NCI-H226 (cell line): ENCODE data around the gene CELF6.

Experiments
- DNase-seq: peaks from one replicate; pipeline ENCODE4 v3.0.0-alpha.2; 2015

CELF6 gene

DNA sequence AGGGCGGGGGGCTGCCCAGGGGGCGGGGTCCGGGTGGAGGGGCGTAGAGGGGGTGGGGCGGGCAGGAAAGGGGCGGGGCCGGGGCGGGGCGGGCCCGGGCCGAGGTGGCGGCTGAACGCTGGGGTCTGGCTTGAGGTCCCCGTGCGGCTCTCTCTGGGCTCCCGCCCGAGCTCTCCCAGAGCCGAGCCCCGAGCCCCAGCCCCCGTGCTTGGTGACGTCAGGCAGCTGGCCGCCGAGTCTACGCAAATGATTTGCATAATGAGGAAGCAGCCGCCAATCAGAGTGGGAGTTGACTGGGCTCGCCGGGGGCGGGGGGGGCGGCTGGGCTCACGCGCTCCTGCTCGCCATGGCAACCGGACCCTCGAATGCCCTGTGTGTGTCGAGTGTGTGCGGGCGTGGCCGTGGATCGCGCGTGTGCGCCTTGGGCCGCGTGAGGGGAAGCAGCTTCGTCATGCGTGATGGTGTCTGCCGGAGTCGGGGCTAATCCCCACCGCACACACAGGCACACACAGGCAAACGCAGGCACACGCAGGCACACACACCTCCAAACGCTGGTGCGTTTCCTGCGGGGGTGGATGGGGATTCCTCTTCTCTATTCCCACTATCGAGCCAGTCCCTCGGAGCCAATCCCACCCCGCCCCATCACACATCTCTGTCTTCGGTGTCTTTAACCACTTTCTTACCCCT, at the start of gene CELF6:
Gene CELF6 (minus strand): TSS at position 173 of the 687 bp plus-strand sequence. CDS start 283 bp downstream, outside the sequence.
- peak; percentile 92 for DNase-seq

DNA sequence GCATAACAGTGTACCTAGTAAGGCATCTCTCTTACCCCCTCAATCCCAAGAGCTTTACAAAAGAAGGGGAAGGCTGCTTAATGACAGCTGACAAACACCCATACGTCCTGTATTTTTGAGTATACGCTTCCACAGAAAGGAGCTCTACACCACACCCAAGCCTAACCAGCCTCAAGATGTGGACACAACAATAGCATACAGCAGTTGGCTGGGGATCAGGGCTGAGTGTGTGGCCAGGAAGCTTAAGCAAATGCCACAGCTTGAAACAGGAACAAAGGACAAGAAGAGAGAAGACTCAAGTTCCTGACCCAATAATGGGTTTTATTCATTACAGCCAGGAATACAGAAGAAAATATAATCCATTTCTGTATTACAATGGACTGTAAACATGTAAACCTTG, 48.9 kb upstream of the CELF6 start:
- no peak for DNase-seq

DNA sequence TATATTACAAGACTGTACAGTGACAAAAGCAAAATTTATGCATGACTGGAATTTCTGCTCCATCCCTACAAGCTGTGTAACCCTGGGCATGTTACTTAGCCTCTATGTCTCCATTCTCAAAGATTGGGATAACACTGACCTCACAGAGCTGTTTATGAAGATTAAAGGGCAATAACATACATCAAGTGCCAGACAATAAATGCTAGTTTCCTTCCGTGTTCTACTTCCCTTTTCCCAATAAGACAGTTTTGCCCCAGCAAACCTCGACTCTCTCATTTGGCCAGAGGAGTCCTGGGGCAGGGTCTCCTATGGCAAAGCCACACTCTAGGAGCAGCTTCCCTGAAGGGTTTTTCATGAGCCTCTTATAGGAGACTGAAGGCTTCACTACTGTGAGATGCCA, 48.4 kb upstream of the CELF6 start:
- DNase-seq, result no peak

DNA sequence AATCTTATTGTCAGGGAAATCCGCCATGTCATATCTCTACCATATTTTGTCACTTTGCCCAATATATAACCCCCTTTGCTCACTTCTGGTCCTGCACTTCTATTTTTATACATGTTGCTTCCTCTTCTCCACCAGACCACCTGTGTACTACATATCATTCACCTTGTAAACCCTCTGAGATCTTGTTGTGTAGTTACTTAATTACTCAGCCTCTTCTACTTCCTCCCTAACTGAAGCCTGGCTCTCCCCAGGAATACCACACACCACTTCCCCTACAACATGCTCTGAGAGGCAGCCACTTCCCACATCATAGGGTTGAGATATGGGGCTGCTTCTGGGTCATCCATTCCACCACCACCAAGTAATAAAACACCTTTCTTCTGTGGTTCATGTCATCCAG, 45.9 kb upstream of the CELF6 start:
- DNase-seq, result no peak

DNA sequence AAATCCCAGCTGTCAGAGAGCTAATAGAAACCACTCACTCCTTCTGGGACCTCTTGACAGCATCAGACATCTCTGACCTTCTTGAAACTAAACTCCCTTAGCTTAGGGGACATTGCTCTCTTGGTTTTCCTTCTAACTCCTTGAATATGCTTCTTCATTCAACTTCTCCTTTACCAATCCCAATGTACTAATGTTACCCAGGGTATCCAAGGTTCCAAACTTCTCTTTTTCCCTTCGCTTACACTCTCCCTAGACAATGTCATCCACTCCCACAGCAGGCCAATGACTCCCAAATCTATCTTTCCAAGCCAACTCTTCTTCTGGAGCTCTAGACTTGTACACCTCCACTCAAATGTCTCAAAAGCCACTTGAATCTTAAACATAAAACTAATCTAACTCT, 41.2 kb upstream of the CELF6 start:
- DNase-seq, result no peak

DNA sequence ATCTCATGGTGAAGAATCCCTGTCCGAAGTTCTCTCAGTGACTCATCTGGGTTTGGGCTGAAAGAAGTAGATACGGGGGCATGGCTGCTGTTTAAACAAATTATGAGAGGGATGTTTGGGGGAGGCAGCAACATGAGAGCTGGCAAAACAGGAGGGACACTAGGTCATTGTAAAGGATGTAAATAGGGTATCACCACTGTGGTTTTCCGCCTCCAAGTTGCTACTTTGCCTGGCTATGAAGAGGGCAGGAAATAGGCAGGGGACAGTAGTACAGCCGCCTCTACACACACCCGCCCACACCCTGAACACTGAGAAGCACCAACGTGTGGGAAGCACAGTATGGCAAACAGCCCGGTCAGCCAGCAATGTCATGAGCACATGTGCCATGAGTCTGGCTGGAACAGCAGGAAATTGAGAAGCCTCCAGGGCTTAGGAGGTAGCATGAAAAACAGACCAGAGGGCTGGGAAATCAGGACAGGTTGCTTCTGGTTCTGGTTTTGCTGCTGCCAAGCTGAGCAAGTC, 38.8 kb upstream of the CELF6 start:
- peak; percentile 91 for DNase-seq

DNA sequence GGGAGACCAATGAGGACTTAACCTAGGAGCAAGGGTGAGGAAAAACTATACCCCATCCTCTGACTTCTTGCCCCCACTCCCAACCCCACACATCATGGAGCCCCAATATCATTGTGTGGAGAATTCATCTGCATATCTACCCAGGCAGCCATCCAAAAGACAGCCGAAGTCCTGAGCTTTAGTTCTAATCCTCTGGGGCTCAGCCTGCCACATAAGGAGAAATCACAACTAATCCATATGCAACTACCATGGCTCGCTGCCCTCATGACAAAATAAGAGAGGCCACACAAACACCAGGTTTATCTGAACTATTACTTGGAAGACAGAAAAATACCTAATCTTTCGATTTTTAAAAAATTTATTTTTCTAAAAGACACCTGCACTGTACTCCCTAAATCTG, 38.2 kb upstream of the CELF6 start:
- no peak for DNase-seq

DNA sequence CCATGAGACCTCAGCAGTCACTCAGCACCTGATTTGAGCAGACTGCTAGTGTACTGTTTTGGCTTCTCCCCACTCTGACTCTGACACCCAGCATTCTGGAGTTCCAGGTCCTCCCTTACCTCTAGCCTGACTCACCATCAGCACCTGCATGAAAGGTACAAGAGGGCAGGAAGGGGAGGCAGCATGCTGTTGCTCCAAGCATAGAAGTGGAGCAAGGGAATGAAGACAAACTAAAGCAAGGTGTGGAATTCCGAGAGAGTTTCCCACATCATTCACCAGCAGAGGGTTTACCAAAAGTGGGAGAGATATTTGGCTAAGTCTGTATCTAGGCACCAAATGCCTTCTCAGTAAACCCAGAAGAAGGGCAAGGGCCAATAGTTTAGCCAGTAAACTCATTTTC, 34.5 kb upstream of the CELF6 start:
- no peak for DNase-seq

DNA sequence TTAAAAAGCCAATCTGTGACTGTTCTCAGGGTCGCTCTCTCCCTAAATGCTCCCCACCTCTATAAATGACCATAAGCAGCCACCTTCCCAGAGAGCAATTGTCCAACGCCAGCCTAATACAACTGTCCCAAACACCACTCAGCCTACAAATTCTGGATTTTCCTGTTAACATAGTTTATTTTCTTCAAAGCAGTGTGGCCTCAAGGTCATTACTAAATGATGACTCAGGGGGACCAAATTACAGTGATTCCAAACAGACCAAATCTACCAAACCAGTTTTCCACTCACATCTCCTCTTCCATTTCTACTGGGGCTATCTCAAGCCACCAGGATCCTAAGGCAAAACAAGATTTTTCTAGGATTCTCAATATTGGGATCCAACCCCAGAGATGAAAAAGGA, 33.3 kb upstream of the CELF6 start:
- DNase-seq, result no peak

DNA sequence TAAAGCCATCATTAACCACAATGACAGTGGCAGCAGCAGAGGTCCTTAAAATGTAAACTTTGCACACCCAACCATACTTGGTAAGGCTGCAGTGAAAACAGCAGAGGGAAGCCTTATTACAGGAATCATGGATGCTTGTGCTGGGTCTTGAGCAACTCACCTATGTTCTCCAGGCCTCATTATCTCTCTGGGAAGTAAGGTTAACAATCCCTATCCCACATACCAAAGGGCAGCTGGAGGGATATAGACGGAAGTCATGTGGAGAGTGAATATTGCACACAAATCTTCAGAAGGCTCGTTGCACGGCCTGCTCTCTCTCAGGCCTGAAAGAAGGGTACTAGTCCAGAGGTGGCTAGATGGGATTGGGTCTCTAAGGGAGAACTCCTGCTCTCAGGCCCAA, 25.8 kb upstream of the CELF6 start:
- no peak for DNase-seq

DNA sequence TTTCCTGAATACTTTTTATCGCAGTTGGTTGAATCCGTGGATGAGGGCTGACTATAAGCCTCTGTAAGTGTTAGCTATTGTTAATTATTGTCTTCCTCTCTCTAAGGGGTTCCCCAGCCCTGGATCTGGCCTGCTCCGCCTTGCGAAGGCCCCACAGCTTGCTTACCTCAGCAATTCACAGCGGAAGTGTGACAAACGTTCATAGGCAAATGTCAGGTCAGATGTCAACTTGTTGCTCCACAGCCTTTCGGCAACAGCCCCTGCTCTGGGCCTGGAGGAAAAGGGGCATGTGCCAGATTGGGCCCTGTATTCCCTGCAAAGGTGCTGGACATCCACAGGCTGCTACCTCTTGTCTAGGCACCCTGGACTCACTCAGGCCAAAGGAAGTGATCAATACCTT, 25.3 kb upstream of the CELF6 start:
- DNase-seq, result no peak

DNA sequence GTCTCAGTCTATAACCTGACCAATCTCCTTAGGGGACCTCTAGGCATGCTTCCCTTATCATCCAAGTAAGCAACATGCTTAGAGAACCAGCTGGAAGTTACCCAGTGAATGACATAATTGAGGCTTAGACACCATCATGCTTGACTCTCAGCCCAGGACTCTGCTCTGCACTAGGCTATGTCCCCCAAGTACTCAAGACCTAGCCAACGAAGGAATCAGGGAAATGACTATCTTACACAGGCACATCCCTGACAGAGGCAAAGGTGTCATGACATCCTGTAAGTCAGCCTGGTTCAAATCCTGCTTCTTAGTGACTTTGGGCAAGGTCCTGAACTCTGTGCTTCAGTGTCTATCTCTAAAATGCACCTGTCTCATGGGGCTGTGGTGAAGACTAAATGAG, 24.6 kb upstream of the CELF6 start:
- no peak for DNase-seq

DNA sequence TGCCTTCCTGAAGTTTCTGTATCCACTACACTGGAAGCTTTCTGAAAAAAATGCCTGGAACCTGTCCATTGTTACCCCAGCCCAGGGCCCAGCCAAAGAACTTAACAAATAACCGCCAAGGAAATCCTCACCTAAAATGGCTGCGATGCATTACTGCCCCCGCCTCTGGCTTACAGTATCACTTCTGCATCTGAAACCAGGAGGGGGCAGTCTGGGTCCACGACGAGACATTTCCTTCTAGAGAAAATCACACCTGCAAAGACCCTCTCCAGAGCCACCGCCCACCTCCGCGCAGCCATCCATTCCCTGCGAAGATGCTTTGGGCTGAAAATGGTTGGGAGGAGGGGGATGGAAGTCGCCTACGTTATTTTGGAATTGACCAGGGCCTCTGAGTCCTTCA, 22.4 kb upstream of the CELF6 start:
- DNase-seq, result no peak

DNA sequence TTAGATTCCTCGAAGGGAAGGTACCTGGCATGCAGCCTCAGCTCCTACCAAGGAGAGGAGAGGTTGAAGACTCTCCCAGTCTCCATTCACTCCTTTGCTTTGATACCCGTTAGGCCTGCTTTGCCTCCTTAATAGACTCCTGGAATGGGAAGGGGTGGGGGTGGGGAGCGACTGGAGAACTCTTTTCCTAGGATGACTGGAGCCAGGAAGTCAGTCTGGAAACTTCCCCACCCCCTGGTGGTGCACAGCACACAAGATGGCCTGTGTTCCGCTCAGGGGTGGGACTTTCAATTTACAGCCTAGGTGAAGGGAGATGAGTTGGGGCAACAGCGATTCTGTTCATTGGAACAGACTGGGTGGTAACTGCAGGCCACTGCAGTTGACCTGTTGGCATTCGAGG, 21.4 kb upstream of the CELF6 start:
- no peak for DNase-seq

DNA sequence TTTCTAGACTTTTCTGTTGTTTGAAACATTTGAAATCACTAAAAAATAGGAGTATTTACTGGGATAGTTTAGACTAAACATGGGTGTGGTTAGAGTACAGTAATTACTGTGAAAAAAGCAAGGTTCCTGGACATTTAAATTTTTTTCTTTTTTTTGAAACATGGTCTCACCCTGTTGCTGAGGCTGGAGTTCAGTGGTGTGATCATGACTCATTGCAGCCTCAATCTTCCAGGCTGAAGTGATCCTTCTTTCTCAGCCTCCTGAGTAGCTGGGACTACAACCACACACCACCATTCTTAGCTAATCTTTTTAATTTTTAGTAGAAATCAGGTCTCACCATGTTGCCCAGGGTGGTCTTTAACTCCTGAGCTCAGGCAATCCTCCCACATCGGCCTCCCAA, 20.4 kb upstream of the CELF6 start:
- DNase-seq, result peak; percentile 30

DNA sequence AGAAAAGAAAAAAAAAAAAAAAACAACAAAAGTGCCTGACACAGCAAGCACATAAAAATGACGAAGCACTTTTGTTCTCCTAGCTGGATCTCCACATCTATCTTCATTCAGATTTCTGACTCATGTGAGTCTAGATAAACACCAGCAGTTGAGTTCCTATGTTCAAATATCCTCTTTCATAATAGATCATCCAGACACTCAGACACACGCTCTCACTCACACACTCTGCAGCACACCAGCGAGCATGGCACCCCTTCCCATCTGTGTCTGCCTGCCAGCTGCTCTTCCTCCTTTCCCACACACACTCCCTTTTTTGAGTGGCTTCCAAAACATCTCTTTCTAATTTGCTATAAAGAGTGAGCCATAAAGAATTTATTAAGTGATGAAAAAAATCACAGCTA, 19.8 kb upstream of the CELF6 start:
- DNase-seq, result peak; percentile 85

DNA sequence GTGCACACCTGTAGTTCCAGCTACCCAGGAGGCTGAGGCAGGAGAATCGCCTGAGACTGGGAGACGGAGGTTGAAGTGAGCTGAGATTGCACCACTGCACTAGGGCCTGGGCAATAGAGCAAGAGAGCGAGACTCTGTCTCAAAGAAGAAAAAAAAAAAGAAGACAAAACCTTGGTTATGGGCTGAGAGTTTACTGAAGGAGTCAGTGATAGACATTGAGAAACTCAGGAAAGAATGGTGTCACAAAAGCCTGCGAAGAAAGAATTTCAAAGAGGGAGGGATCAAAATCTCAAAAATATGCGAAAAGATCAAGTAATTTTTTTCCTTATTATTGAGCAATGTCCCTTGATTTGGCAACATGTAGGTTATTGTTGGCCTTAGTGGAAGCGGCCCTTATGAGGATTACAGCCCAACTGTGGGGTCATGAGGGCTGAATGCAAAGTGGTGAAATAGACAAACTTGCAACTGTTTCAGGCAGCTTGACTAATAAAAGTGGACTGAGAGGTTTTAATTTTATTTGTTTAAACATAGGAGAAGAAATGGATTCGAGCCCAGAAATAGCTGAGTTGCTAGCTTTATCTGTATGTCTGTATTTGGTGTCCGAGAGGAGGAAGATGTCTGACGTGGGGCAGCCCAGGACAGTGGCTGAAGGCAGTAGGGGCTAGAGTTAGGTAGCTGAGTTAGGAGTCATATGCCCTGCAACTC, 18.8 kb upstream of the CELF6 start:
- DNase-seq, result no peak

DNA sequence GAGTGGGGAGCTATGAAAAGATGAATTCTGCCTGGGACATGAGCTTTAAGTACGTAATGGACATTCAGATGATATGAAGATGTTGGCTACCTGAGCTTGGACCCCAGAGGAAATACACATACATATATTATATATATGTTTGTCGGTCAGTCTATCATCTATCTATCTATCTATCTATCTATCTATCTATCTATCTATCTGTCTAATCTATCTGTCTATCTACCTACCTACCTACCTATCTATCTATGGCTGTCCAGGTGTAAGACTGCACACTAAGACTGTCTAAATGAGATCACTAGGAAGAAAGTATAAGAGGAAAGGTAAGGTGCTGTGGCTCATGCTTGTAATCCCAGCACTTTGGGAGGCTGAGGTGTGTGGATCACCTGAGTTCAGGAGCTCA, 18.2 kb upstream of the CELF6 start:
- no peak for DNase-seq

DNA sequence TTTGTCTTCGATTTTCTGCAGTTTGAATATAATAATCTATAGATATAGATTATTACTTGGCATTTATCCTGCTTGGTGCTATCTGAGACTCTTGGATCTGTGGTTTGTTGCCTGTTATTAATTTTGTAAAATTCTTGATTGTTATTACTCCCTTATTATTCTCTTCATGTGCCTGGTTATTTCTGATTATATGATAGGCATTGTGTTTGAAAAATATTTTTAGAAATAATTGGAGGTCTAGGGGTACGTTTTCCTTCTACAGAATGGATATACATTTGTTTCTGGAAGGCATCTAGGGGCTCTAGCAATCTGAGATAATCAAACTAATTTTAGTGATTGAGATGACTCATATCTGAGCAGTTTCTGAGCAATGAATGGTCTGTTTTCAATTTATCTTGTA, 14.9 kb upstream of the CELF6 start:
- DNase-seq, result no peak

DNA sequence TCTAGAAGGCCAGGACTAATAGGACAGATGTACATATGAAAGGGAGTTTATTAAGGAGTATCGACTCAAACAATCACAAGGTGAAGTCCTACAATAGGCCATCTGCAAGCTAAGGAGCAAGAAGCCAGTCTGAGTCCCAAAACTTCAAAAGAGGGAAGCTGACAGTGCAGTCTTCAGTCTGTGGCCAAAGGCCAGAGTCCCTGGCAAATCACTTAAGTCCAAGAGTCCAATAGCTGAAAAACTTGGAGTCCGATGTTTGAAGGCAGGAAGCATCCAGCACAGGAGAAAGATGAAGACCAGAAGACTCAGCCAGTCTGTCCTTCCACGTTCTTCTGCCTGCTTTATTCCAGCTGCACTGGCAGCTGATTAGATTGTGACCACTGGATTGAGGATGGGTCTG, 11.1 kb upstream of the CELF6 start:
- no peak for DNase-seq

DNA sequence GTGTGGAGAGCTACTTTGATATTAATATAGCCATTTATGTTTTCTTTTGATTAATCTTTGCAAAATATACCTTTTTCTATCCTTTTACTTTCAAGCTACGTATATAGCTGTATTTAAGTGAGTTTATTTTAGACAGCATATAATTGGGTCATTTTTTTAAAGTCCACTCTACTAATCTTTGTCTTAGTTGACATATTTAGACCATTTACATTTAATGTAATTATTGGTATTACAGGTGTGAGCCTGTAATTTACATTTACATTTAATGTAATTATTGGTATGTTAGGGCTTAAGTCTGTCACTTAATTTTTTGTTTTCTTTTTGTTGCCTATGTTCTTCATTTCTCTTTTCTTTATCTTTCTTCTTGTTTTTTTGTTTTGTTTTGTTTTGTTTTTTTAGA, 3.8 kb upstream of the CELF6 start:
- DNase-seq, result no peak

DNA sequence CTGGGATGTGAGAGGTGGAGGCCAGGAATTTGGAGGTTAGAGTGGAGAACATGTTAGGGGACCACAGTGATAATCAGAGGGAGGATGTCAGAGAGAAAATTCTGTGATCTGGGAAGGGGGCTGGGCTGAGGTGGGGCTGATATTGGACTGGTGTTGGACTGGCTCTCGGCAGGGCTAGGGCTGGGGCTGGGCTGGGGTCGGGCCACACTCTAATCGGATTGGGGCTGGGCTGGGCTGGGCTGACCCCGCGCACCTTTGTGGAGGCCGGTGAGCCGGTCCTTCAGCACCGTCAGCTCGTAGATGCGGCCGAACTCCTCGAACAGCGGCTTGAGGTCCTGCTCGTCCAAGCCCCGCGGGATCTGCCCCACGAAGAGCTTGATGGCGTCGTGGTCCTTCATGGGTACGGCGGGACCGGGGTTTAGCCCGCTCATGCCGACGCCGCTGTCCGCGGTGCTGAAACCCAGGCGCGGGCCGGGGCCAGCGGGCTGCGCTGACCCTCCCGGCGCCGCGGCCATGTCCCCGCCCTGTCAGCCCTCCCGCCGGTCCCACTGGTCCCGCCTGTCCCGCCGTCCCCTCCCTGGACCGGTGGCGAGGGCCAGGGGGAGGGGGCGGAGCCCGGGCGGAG, 485 bp downstream of the CELF6 start:
- peak; percentile 43 for DNase-seq

DNA sequence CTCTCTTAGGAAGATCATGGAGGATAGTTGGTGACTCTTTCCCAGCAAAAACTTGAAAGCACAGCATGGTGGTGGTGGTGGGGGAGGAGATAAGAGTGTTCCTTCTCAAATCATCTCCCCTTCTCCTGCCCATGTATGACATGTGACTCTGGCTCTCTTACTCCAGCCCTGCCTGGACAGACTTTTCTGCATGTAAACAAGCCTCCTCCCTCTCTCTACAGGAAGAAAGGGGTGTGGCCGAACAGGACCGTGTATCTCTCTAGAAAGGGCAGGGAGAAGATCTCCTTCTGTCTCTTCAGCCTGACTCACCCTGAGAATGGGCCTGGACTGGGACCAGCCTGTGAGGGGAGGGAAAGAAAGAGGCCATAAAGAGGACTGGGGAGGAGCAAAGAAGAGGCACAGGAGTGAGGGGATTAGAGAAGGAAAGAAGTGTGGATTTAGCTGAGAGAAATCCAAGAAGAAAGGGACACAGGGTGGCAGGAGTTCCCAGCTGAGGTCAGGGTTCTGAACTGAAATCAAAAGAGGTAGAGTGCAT, 1.5 kb downstream of the CELF6 start:
- DNase-seq, result peak; percentile 40
